GM19035 (cell line): Measurements from ENCODE around the gene CPN2.

ENCODE experiments used
- ATAC-seq: cut with Tn5 transposase; IDR thresholded peaks from one replicate; pipeline ENCODE4 v1.9.1; 2021; ENCODE audit not compliant: unreplicated experiment

The CPN2 gene

GRCh38 chr3:194300382-194300758 lies 50.8 kb downstream of the CPN2 start:
- no peak for ATAC-seq

- no peak for ATAC-seq
Measured at GRCh38 chr3:194298331-194299227, 52.5 kb downstream of the CPN2 start.

DNA sequence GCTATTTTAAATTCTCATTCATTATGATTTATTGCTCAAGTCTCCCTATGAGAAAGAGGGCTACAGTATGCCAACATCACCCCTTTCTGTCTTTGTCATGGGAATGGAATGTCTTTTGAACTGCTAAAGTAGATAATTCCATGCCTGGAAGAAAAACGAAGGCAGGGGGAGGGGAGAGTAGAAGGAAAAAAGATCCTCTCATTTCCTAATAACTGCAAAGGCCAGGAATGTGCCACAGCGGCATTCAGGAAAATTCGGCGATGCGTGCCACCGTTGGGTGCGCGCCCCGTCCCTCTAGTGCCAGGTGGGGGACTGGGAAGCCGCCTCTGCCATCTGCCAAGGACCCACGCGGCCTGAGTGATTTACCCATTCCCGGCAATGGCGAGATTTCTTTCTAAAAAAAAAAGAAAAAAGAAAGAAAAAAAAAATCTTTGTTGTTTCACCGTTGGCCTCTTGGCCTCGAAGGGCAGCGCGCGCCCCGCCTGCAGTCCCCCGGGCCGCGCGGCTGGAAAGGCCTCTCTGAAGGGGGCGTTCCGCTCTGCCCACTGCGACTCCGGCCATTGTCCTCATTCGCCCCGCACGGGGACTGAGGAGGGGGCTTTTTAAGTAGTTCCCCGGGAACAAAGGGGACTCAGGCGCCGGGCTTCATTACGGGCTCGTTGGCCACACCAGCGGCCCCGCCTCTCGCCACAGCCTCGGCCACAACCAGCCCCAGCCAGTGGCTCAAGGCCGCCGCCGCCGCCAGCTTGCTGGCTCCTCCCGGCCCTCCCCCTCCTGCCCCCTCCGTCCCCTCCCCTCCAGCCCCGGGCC lies 54.5 kb downstream of the CPN2 start:
- no peak for ATAC-seq

DNA sequence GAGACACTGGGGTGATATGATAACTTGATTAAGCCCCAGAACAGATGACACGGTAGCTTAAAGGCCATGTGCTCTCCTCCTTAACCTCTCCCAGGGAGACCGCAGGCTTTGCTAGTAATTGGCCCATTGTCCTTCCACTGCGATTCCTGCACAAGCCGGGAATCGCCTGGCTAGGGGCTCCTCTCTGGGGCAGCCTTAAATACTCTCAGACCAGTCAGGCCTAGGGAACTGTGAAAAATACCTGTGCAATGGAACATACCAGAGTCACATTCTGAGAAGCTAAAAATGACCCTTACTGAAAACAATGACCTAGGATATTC lies 56.3 kb downstream of the CPN2 start:
- ATAC-seq = no peak

DNA sequence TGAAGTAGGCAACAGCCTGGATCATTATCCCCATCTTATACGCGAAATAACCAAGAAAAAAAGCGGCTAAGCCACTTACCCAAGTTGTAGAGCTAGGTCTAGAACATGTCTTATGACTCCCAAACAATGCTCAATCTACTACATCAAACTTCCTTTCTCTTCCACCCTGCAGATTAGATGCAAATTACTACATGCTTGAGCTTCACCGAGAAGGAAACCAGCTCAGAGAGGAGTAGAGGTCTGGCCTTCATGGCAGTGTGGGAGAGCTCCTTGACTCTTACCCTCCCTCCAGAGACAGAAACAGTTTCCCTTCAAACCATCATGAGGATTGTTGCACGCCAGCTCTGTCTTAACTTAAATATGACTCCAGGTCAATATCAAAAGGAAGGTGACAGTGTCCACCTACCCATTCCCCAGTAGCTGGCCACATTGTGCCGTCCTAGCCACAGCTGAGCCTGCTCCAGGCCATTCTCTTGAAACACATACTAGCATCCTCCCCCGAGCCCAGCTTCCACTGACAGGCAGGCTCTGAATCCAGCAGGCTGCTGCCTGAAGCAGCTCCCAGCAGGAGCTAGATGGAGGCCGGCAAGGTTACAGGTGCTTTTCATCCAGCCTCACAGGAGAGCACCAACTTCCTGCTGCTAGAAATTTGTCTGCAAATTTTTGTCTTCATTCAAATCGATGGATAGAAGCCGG lies 56.8 kb downstream of the CPN2 start:
- ATAC-seq = no peak

DNA sequence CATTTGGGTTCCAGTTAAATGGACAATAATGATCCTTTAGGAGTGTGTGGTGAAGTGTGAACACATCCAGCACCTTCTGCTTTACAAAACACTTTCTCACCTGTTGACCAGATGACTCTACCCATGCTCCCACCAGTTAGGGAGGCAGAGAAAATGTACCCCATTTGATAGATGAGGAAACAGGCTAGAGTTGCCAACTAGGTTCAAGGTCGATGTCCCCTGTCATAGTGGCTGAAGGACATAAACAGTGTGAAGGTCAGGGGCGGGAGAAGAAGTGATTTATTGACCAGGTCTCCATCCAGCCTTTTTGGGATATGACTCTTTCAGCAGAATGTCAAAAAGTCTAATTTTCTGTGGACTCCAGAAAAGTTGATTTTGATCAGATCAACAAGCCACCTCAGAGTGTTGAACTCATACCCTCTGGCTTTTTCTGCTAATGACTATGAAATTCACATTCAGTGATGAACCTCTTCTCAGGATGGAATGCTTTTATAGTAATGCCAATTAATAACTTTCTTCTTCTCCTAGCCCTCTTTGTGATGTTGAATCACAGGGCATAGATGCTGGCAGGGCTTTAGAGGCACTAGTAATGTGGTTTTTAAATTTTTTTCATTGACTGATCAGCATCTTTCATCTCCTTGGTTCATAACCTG lies 57.5 kb downstream of the CPN2 start:
- no peak for ATAC-seq

DNA sequence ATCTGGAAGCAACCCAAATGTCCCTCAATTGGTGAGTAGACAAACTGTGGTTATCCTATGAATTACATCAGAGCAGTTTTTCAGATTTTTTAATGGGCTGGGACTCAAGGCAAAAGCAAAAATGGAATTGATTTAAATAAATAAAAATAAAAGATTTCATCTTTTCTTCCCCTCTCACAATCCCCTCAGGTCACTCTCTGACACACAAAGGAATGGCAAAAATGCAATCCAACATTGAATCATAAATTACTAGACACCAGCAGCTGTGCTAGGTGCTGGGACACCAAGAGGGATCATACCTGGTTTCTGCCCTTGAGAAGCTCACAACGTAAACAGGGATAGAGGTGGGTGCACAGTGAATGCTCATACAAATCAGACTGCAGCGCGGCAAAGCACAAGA lies 58.8 kb downstream of the CPN2 start:
- no peak for ATAC-seq
